ENCODE measurements around the gene IFNA7.

The IFNA7 gene

GRCh38 chr9:21155501-21155900 is 46.5 kb downstream of the IFNA7 start:
- no peaks in the 10 kb centered on the region for H3K9me3 ChIP-seq (ENCODE audit: low read length)

GRCh38 chr9:21154018-21154608 is 47.9 kb downstream of the IFNA7 start:
- H3K27me3 ChIP-seq (ENCODE audit: insufficient read depth, low read length) = no peaks in the 10 kb centered on the region
- no peaks in the 10 kb centered on the region for H3K9me2 ChIP-seq (ENCODE audit: low read depth, low read length)
- H3K9me3 ChIP-seq (ENCODE audit: low read length) = no peaks in the 10 kb centered on the region
- no peak overlapping the region for H3K27ac ChIP-seq (ENCODE audit: low read depth, low read length, poor library complexity, severe bottlenecking)
- no peaks in the 10 kb centered on the region for H3K4me1 ChIP-seq (ENCODE audit: insufficient read depth, low read length, severe bottlenecking)
- no peak overlapping the region for H3K9ac ChIP-seq (ENCODE audit: low read length)
- no peaks in the 10 kb centered on the region for H3F3A ChIP-seq (ENCODE audit: insufficient read depth, low read length)
- H3K36me3 ChIP-seq (ENCODE audit: insufficient read depth, low read length) = no peaks in the 10 kb centered on the region
- H2AFZ ChIP-seq (ENCODE audit: low read length) = no peak overlapping the region
- no peak overlapping the region for H3K4me3 ChIP-seq (ENCODE audit: low read depth, low read length, poor library complexity, severe bottlenecking)
- TF ChIP-seq, protein P1, sequence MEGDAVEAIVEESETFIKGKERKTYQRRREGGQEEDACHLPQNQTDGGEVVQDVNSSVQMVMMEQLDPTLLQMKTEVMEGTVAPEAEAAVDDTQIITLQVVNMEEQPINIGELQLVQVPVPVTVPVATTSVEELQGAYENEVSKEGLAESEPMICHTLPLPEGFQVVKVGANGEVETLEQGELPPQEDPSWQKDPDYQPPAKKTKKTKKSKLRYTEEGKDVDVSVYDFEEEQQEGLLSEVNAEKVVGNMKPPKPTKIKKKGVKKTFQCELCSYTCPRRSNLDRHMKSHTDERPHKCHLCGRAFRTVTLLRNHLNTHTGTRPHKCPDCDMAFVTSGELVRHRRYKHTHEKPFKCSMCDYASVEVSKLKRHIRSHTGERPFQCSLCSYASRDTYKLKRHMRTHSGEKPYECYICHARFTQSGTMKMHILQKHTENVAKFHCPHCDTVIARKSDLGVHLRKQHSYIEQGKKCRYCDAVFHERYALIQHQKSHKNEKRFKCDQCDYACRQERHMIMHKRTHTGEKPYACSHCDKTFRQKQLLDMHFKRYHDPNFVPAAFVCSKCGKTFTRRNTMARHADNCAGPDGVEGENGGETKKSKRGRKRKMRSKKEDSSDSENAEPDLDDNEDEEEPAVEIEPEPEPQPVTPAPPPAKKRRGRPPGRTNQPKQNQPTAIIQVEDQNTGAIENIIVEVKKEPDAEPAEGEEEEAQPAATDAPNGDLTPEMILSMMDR (IDR thresholded peaks at IDR 0.05; ENCODE audit: low read length) = peak; percentile 31; the same call in 1 of the 2 replicates
- no peak for TF ChIP-seq EZH2 (IDR thresholded peaks at IDR 0.05; ENCODE audit: borderline replicate concordance, low read length)
- no peak overlapping the region for H3K4me2 ChIP-seq (ENCODE audit: low read length)
- no peaks in the 10 kb centered on the region for H4K20me1 ChIP-seq (ENCODE audit: insufficient read depth, low read length)
- no peaks in the 10 kb centered on the region for H3K79me2 ChIP-seq (ENCODE audit: insufficient read depth, low read length)

More at GRCh38 chr9:21155501-21155900, 46.5 kb downstream of the IFNA7 start:
- no peaks in the 10 kb centered on the region for H3F3A ChIP-seq (ENCODE audit: insufficient read depth, low read length)
- H3K4me2 ChIP-seq (ENCODE audit: low read length) = no peak overlapping the region
- no peak overlapping the region for H3K9ac ChIP-seq (ENCODE audit: low read length)
- H3K9me2 ChIP-seq (ENCODE audit: low read depth, low read length) = no peaks in the 10 kb centered on the region
- no peaks in the 10 kb centered on the region for H3K79me2 ChIP-seq (ENCODE audit: insufficient read depth, low read length)
- no peak overlapping the region for H3K27ac ChIP-seq (ENCODE audit: low read depth, low read length, poor library complexity, severe bottlenecking)
- no peaks in the 10 kb centered on the region for H3K27me3 ChIP-seq (ENCODE audit: insufficient read depth, low read length)
- H3K4me3 ChIP-seq (ENCODE audit: low read depth, low read length, poor library complexity, severe bottlenecking) = no peak overlapping the region
- H2AFZ ChIP-seq (ENCODE audit: low read length) = no peak overlapping the region
- TF ChIP-seq EZH2 (IDR thresholded peaks at IDR 0.05; ENCODE audit: borderline replicate concordance, low read length) = no peak
- TF ChIP-seq, protein P1 (IDR thresholded peaks at IDR 0.05; ENCODE audit: low read length) = no peak
- no peaks in the 10 kb centered on the region for H4K20me1 ChIP-seq (ENCODE audit: insufficient read depth, low read length)
- no peaks in the 10 kb centered on the region for H3K4me1 ChIP-seq (ENCODE audit: insufficient read depth, low read length, severe bottlenecking)
- H3K36me3 ChIP-seq (ENCODE audit: insufficient read depth, low read length) = no peaks in the 10 kb centered on the region

DNA sequence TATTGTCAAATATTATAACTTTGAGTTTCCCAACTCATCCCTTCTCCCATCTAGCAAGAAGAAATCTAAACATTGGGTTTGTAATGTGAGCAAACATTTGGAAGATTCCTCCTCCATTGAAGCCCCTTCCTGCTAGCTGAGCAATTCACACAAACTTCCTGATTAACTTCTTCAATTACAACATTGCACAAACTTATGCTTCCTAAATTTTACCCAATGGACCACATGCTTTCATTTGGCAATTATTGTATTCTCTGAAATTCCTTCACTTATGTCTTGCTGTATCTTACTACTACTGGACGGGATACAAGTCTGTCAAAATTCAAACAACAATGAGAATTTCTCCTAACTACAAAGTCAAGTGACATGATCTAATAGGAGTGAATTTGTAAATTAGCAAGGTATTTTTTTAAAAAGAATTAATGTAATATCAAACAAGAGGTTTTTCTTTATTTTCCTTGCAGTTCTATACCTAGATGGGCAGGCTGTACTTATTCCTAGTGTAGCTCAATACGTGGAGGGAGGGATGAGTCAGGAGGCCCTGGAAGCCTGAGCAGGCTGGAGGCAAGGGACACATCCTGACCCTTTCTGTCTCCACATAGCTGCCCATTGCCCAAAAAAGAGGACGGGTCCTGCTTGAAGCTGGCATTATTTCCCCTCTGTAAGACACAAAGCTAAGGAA is 48.5 kb downstream of the IFNA7 start:
- H3K36me3 ChIP-seq (ENCODE audit: insufficient read depth, low read length) = no peaks in the 10 kb centered on the region
- no peaks in the 10 kb centered on the region for H3K9me3 ChIP-seq (ENCODE audit: low read length)
- H3K4me2 ChIP-seq (ENCODE audit: low read length) = no peak overlapping the region
- no peaks in the 10 kb centered on the region for H3K4me1 ChIP-seq (ENCODE audit: insufficient read depth, low read length, severe bottlenecking)
- no peaks in the 10 kb centered on the region for H3K27me3 ChIP-seq (ENCODE audit: insufficient read depth, low read length)
- no peak overlapping the region for H2AFZ ChIP-seq (ENCODE audit: low read length)
- no peaks in the 10 kb centered on the region for H3K79me2 ChIP-seq (ENCODE audit: insufficient read depth, low read length)
- H3F3A ChIP-seq (ENCODE audit: insufficient read depth, low read length) = no peaks in the 10 kb centered on the region
- no peaks in the 10 kb centered on the region for H4K20me1 ChIP-seq (ENCODE audit: insufficient read depth, low read length)
- H3K27ac ChIP-seq (ENCODE audit: low read depth, low read length, poor library complexity, severe bottlenecking) = no peak overlapping the region
- H3K9ac ChIP-seq (ENCODE audit: low read length) = no peak overlapping the region
- no peaks in the 10 kb centered on the region for H3K9me2 ChIP-seq (ENCODE audit: low read depth, low read length)
- TF ChIP-seq, protein P1 (IDR thresholded peaks at IDR 0.05; ENCODE audit: low read length) = no peak
- TF ChIP-seq EZH2 (IDR thresholded peaks at IDR 0.05; ENCODE audit: borderline replicate concordance, low read length) = no peak
- no peak overlapping the region for H3K4me3 ChIP-seq (ENCODE audit: low read depth, low read length, poor library complexity, severe bottlenecking)

All from OCI-LY1 (cell line).